Lower lobe of right lung (tissue), 2 donors: ENCODE measurements around the gene GNAZ. TPM values are rescaled to one million over a fixed set of nuclear protein-coding genes. Genes with fewer than 3 reads are reported as not detected.

Experiments
- ATAC-seq, 2 donors: fragments of 200-7000 bp; cut with Tn5 transposase; one replicate each; pipeline ENCODE4 v1.9.1; 2020 to 2022; ENCODE audit warnings: mild to moderate bottlenecking in 2 of 2, moderate library complexity in 2 of 2
- DNase-seq: peaks from one replicate; pipeline ENCODE4 v3.0.0-alpha.2; 2020
- H3K27ac ChIP-seq: fragments of 200-600 bp; one replicate; pipeline ENCODE4 v1.8.0; 2022
- H3K27me3 ChIP-seq: fragments of 200-600 bp; one replicate; pipeline ENCODE4 v1.8.0; 2022; ENCODE audit warnings: low read depth
- H3K36me3 ChIP-seq: fragments of 200-600 bp; one replicate; pipeline ENCODE4 v1.8.0; 2022; ENCODE audit warnings: mild to moderate bottlenecking
- H3K4me1 ChIP-seq: fragments of 200-600 bp; one replicate; pipeline ENCODE4 v1.8.0; 2022
- H3K4me3 ChIP-seq: fragments of 200-600 bp; one replicate; pipeline ENCODE4 v1.8.0; 2022; ENCODE audit warnings: mild to moderate bottlenecking
- H3K9me3 ChIP-seq: fragments of 200-600 bp; one replicate; pipeline ENCODE4 v1.8.0; 2022
- CTCF ChIP-seq: fragments of 200-600 bp; IDR thresholded peaks from one replicate; pipeline ENCODE4 v1.8.0; 2022; ENCODE audit warnings: antibody characterized with exemption, mild to moderate bottlenecking
- intact Hi-C: fragments of 100-400 bp; cut with DNase I; formaldehyde crosslinking; loops from one replicate; pipeline ENCODE4 v1.11.0; 2022
- total RNA-seq: library from RNA; stranded (reverse); fragmentation: NEBNext Ultra II Directional; extraction: Animal tissue kit (Norgen Biotek cat#: 25700); gene quantifications from one replicate; pipeline ENCODE4 v1.2.1, GENCODE V29; 2021
- donor health status: DM: no; HTN: yes; CAD: no; lungs with severe emphysema.

The GNAZ gene
- total RNA-seq, 1 donor from 2014 or later, result 2.4 TPM

- no peak for TF ChIP-seq CTCF
- intact Hi-C loops, result no loop called here
- H3K9me3 ChIP-seq, result peaks cover 8% of the 10 kb centered on the region
Measured at GRCh38 chr22:23058063-23058462, 12.3 kb upstream of the GNAZ start.

DNA sequence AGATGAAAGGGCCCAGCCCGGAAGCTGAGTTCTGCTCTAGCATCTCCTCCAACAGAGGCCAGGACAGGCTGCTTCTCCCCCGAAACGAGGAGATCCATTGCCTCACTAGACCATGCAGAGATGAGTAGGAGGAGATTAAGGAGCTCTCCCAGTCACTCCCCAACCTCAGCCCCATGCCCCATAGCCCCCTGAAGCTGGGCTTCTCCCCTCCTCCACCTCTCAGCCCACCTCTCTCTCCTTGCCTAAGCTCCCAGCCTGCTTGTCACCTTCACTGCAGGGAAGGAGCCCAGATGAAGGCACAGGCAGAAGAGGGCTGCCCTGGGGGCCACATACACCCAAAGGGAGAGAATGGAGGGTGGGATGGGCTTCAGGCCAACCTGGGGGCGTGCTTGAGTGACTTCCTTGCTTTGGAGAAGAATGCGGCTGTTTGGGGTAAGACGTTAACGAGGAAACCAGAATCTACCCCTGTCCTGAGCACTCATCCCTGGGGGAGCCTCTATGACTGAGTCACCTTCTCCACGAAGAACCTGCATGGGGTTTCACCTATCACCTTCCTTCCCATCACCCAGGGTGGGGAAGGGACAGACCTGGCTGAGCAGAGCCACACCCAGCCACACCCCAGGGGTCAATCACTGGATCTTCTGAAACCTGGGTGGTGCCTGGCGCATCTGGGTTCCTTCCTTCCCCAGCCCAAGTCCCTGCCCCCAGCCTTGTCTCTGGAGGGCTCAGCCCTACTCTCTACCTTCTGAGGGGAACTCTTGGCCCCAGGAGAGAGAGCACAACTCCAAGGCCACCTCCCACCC lies 11.6 kb upstream of the GNAZ start:
- no peak for TF ChIP-seq CTCF
- ATAC-seq, result no peak

More at GRCh38 chr22:23058063-23058462, 12.3 kb upstream of the GNAZ start:
- no peak for DNase-seq
- Histone ChIP-seq H3K36me3 (no peaks in the 10 kb centered on the region), H3K4me1 (no peaks in the 10 kb centered on the region), H3K27me3 (no peaks in the 10 kb centered on the region), H3K27ac (no peak overlapping the region), H3K4me3 (no peak overlapping the region)
- ATAC-seq, result no peak

GRCh38 chr22:23059284-23059948 lies 10.9 kb upstream of the GNAZ start:
- peaks cover 8% of the 10 kb centered on the region for H3K9me3 ChIP-seq
- intact Hi-C loops, result no loop called here
- TF ChIP-seq CTCF, result no peak

More for the DNA sequence above, 11.6 kb upstream of the GNAZ start:
- H3K4me1 ChIP-seq, result no peaks in the 10 kb centered on the region
- DNase-seq, result peak; percentile 29
- no peaks in the 10 kb centered on the region for H3K36me3 ChIP-seq
- H3K4me3 ChIP-seq, result no peak overlapping the region
- no peaks in the 10 kb centered on the region for H3K27me3 ChIP-seq
- no peak overlapping the region for H3K27ac ChIP-seq
- intact Hi-C loops, result no loop called here
- H3K9me3 ChIP-seq, result peaks cover 8% of the 10 kb centered on the region

GRCh38 chr22:23060612-23061400 lies 9.5 kb upstream of the GNAZ start:
- intact Hi-C loops, result no loop called here
- ATAC-seq (no peak), DNase-seq (peak; percentile 32)
- no peaks in the 10 kb centered on the region for H3K27me3 ChIP-seq
- H3K4me3 ChIP-seq, result no peak overlapping the region
- no peaks in the 10 kb centered on the region for H3K36me3 ChIP-seq
- peaks cover 8% of the 10 kb centered on the region for H3K9me3 ChIP-seq
- no peaks in the 10 kb centered on the region for H3K4me1 ChIP-seq
- H3K27ac ChIP-seq, result no peak overlapping the region
- TF ChIP-seq CTCF, result no peak

More at GRCh38 chr22:23059284-23059948, 10.9 kb upstream of the GNAZ start:
- Histone ChIP-seq H3K4me3 (no peak overlapping the region), H3K27me3 (no peaks in the 10 kb centered on the region), H3K4me1 (no peaks in the 10 kb centered on the region), H3K27ac (no peak overlapping the region), H3K36me3 (no peaks in the 10 kb centered on the region)
- DNase-seq, result peak; percentile 20
- no peak for ATAC-seq

DNA sequence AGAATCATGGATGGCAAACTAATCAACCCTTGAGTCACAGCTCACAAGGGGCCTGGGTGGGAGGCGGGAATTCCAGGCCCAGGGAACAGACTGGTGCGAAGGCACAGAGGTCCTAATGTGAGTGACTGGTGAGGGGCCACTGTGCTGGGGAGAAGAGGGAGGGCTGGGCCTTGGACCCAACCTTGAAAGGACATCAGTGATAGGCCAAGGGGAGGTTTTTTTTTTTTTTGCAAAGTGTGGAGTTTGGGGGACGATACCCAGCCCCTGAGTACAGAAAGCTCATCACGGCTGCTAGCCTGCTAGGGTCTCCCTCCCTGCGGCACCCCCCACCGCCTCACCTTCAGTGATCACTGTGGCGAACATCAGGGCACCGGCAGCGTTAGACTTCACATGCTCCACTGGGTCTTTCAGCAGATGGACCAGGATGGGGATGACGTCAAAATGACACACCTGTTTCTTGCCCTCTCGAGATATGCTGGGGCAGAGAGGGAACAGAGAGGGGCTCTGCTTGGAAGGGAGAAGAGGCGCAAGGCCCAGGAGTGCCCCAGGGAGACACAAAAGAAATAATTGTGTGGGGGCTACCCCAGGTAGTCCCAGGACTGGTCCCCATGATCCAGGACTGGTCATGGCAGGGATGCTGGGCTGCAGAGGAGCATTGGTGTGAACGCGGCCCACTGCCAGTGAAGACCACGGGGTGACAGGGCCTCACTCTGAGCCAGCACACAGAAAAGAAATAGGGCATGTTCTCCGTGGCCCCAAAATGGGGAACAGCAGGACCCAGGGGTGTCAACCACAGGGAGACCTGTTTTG lies 8.6 kb upstream of the GNAZ start:
- Histone ChIP-seq H3K27ac (no peak overlapping the region), H3K36me3 (no peaks in the 10 kb centered on the region), H3K4me1 (no peaks in the 10 kb centered on the region), H3K27me3 (no peaks in the 10 kb centered on the region), H3K4me3 (no peak overlapping the region), H3K9me3 (peaks cover 5% of the 10 kb centered on the region)
- no peak for TF ChIP-seq CTCF
- ATAC-seq, result no peak
- peak; percentile 32 for DNase-seq
- intact Hi-C loops, result no loop called here
